GM19239 (cell line): ENCODE data around the gene RASGRP2.

ENCODE experiments used
- DNase-seq: peaks from one replicate; pipeline ENCODE4 v3.0.0; 2011; ENCODE audit warnings: low spot score; ENCODE audit not compliant: insufficient read length
- FAIRE-seq: peaks from 2 replicates; lab custom pipeline; 2011; peaks lifted over from hg19 to GRCh38; lab: Jason Lieb, UNC

RASGRP2 gene

DNA sequence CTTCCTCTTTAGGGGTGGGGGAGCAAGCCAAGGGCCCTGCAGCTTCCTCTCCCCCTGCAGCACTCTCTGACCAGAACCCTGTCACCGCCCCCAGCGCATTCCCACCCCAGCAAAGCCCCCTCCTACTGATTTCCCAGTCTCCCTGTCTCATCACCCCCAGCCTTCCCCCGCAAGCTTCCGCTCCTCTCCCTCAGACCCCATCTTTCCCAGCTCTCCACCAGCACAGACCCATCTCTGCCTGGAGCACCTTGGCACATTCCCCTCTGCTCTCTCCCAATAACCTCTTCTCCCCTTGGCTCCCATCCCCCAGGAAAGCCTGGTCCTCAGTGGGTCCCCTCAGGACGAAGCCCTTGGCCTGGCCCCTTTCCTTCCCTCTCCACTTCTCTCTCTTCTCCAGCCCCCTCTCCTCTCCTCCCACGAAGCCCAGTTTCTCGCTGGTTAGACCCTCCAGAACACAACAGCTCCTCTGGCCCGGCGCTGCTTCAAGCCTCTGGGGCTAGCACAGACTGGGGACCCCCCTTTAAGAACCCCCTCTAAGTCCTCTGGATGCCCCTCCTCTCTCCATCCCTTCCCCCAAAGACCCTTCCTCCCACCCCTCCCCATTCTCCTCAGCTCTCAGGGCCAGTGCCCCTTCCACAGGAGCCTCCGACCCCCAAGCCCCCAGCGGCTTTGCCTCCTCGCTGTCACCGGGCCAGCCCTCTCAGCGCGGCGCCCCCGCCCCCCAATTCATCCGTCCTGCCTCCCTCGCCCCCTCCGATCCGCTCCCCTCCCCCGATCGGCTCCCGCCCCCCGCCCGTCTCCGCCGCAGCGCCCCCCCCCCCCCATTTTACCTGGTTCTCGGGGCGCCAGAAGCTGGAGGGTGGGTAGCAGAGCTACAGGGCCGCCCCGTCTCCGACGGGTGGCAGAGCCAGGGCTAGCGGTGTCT is 21.5 kb downstream of the RASGRP2 start:
- FAIRE-seq, result no peak

DNA sequence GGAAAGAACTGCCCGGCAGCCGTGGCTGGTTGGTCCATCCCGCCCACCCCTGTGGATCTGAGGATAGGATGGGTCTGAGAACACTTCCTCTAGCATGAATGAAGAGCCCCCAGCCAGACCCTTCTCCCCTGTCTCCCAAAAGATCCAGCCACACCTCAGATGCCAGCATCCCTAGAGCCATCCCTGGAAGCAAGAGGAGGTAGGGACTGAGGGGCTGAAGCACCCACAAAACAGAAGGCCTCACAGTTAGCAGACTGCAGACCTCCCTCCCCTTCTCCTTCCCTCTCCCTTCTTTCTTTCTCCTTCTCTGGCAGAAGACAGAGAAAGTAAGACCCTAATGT is 22.6 kb downstream of the RASGRP2 start:
- DNase-seq, result no peak
- no peak for FAIRE-seq

More for the DNA sequence above, 21.5 kb downstream of the RASGRP2 start:
- no peak for DNase-seq

DNA sequence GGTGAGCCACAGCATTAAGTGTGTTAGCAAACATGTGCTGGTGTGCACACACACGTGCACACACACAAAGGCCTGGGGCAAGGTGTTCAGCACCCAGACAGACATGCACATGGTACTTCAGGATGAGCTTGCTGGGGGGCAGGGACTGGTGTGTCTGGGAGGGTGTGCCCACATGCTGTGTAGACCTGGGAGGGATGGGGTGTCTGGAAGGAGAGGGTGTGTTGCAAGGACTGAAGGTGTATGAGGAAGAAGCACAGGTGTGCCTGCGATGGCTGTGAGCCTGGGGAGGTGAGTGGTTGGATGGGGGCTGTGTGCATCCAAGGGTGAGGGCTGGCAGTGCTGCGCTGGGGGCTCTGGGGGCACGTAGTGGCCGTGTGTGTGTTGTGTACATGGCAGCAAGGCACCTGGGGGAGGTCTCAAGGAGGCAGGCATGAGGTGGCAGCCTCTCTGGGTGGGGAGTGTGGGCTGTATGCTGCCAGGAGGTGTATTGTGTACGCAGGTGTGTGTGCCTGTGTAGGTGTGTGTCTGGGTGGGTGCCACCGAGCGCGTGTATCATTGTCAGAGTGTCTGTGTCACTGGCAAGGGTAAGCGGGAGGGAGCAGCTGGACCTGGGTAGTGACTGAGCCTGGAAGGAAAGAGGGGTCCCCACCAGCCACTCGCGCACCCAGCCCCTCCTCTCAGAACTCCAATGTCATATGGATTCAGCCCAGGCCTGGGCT is 23.1 kb downstream of the RASGRP2 start:
- DNase-seq, result no peak

DNA sequence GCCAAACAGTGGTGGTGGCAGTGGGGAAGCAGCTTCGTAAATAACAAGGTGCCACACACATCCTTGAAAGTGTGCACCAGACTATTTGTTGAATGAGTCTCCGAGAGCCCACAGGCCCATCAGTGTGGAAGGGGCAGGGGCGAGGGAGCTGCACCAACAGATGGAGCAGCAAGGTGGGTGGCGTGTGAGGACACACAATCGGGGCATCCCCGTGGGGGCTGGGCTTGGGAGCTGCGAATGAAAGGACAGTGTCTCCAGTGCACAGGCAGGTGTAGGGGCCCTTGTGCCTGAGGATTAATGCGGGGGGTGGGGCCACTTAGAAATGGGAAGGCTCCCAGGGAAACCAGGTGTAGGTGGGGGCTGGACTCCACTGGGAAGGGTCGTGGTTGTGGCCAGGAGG is 23.8 kb downstream of the RASGRP2 start:
- FAIRE-seq, result no peak
- no peak for DNase-seq

More for the DNA sequence above, 23.1 kb downstream of the RASGRP2 start:
- no peak for FAIRE-seq

DNA sequence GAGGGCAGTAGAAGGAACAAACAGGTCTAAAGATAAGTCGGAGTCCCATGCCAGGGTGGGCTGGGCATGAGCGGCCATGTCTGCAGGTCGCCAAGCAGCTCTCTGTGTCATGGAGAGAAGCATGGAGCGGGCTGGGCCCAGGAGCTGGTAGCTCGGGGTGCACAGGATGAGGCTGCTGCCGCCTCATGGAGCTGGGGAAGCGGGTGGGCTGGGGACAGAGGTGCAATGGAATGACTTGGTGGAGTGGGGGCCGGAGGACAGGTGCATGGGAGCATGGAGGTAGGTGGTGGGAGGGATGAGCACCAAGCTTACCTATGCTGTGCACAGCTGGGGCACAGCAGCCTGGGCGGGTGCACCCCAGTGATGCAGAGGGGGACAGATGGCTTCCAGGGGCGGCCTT is 24.5 kb downstream of the RASGRP2 start:
- no peak for DNase-seq
- no peak for FAIRE-seq

DNA sequence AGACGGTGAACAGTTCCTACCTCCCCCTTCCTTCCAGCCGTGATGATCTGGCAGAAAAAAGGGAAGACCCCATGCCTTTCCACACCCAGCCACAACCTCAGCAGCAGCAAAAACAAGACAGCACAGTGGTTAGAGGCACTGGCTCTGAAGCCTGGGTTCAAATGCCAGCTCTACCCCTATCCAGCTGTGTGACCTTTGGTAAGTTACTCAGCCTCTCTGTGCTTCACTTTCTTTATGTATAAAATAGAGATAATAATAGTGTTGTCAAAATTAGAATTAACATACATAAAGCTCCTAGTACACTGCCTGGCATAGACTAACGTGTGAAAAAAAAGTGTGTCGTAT is 25.2 kb downstream of the RASGRP2 start:
- no peak for DNase-seq
- FAIRE-seq, result no peak

DNA sequence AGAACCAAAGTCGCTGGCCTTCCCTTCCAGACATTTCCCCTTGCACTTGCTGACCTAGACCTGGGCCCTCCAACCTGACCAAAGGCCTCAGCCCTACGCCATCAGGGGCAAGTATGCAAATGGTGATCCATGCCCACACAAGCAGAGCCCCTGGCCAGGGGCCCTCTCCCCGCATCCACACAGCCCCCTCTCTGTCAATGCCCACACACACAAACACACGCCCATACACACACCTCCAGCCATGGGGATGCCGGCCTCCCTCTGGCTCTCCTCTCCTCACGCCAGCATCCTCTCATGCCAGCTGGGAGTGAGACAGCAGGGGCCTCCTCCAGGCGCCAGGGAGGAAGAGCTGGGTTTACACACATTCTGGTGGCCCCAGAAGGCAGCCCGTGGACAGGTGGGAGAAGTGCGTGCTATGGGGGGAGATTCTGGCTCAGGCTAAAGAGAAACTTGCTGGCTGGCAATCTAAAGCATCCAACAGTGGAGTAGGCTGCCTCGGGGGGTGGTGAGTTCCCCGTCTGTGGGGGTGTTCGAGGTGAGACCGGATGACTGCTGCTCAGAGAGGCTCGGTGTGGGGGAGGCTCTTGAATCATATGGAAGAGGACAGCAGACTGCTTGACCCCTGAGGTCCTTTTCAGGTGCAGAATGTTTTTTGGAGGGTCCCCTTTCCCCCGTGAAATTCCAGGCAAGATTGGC is 25.7 kb downstream of the RASGRP2 start:
- FAIRE-seq (no peak), DNase-seq (no peak)

DNA sequence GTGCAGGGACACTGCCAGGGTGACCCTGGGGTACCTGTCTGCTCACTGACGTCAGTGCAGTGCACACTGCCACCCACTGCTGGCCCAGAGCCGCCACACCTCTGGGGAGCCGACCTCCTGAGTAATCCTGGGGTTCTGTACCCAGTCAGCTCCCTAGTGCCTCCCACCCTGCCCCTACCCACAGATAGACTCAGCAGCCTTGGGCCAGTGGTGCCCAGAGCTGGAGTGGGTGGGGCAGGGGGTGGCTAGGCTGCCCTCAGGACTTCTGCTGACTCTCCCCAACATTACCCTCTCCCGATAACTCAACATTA is 26.7 kb downstream of the RASGRP2 start:
- FAIRE-seq (no peak), DNase-seq (no peak)

DNA sequence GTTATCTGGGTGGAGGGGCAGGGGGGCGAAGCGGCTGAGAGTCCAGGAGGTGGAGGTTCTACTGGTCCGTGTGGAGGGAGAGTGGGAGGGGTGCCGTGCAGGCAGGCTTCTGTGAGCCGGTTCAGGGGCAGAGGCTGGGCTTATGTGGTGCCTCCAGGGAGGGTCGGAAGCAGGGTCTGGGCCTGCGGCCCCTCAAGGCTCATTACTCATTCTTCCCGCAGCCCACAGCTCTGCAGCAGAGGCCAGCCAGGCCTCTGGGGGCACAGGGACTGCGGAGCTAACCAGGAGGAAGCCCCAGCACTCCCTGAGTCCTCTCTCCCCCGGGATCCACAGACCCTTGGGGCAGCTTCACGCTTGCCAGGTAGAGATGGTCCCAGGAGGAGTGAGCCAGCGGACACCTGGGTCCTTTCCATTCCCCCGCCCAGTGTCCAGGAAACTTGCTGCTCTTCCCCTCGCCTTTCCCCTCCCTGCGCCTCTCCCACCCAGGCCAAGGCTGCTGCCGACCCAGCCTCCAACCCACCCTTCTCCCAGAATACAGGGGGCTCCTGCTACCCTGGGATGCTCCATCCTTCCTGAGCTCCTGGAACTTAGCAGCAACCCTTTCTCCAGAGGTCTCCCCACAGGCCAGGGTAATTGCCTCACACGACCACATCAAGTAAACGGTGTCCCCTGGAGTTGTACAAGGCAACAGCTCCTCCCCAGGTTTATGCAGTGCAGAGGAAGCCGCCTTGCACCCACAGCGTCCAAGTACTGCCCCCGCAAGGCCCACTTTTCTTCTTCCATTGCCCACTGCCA is 27.3 kb downstream of the RASGRP2 start:
- no peak for FAIRE-seq
- no peak for DNase-seq

DNA sequence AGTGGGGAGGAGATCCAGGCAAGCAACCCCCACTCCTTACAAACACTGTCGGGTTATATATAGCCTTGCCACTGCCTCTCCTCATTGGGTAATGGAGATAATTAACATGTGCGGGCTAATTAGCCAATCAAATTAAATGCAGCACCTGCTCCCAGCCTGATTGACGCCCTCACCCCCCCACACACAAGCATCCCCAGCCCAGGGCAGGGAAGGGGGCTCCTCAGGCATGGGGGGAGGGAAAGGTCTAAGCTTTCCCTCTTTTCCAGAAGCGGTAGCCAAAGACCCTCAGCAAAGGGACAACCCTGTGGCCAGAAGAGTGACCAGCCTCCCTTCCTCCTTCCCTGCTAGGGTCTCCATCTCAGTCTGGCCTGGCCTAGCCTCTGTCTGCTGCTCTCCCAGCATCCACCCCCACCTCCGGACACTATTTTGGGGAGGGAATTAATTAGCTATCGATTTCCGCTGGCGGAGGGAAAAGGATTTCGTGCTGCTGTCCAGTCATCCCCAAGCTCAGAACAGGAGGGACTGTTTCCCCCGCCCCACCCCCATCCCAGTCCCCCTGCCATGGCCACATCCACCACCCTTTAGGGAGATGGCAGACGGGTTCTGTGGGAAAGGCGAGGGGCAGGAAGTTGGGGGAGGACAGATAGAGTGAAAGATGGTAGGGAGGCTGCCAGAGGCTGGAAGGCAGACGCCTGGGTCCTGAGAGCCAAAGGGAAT is 28.0 kb downstream of the RASGRP2 start:
- DNase-seq, result no peak
- no peak for FAIRE-seq

DNA sequence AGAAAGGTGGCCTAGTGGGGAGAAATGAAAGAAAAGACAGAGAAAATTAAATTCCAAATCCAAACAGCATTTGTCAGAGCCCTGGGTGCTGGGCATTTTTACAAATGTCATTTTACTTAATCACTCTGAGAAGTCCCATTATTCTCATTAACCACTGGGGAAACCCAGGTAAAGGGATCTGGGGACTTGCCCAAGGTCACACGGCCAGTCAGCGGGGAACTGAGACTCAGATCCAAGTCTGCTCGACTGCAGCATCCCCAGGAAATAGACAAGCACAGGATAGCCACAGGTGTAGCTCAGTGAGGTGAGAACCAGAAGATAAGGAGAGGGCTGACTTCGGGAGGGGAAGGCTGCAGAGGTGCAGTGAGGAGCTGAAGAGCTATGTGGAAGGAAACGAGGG is 28.8 kb downstream of the RASGRP2 start:
- FAIRE-seq, result no peak
- DNase-seq, result no peak

DNA sequence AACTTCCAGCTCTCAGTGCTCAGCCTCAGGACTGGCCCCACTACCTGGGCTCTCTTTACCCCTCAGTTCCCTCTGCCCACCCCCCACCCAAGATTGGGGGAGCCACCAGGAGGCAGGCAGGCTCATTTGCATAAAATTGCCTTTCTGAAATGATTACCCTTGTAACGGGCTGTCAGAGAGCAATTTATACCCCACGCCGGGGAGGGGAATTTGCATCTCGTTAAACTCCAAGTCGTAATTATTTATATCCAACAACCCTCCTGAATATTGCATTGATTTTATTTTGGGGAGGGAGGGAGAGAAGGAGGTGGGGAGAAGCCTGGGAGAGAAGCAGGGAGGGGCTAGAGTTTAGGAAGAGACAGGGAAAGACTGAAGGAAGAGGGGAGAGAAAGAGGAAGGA is 29.3 kb downstream of the RASGRP2 start:
- FAIRE-seq (no peak), DNase-seq (no peak)

DNA sequence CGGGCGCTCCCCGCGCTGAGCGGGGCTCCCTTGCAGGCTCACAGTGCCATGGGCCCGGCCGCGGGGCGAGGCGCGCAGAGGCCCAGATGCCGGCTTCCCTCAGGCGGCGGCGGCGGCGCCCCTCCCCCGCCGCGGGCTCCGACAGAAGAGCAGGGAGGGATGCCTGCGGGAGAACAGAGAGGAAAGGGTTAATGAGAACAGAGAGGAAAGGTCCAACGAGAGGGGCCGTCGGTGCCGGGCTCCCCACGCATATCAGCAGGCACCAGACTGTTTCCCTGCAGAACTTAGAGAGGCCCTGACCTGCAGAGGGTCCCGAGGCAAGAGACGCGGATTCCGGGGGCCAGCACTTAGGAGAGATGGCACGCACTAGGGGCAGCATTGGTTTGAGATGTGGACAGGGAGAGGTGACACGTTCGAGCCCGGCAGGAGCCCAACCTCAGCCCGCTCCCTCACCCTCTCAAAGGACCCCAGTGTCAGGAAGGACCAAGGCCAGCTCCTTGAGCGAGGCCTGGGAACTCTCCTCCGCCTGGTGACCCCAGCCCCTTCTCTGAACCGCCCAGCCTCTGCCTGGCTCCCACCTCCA is 30.1 kb downstream of the RASGRP2 start:
- FAIRE-seq (no peak), DNase-seq (no peak)

DNA sequence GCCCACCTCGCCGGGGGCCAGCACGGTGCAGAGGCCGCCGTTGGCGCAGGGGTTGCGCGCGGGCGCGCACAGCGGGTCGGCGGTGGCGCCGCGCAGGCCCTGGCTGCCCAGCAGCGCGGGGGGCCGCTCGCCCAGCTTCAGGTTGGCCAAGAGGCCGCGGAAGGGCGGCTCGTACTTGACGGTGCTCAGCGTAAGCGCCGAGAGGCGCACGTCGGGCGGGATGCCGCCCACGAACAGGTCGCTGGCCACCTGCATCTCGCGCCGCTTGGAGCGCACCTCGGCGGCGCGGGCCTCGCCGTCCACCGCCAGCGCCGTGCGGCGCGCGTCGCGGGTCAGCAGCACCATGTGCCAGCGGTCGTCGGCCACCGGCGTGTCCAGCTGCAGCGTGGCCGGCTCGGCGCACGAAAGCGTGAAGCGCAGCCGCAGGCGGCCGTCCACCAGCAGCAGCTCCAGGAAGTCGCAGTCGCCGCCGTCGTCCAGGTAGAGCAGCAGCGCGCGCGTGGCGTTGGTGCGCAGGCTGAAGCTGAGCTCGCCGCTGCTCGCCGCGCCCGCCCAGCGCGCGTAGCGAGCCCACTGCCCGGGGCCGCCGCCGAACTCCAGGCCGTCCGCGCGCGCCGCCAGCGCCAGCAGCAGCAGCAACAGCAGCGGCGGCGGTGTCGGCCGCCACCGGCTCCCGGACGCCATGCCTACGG is 30.8 kb downstream of the RASGRP2 start:
- no peak for DNase-seq

DNA sequence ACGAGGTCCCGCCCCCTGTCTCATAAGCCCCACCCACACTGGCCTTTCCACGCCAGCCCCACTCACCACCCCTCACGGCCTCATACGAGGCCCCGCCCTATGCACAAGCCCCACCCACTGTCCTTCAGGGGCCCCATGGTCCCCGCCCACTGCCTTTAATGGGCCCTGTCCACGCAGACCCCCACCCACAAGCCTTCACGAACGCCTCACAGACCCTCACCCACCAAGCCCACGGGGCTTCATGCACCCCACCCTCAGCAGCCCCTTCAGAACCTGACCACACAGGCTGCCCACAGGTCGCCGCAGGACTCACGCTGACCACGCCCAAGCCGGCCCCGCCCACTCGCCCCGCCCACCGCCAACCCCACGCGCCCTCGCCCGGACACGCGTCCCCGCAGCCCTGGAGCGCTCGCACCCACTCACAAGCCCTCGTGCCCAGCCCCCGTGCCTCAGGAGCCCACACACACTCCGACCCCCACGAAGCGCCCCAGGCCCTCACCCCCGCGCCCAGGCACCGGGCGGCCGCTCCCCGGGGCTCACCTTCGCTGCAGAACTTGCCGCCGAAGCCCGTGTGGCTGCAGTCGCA is 31.4 kb downstream of the RASGRP2 start:
- no peak for DNase-seq
- no peak for FAIRE-seq

More for the DNA sequence above, 30.8 kb downstream of the RASGRP2 start:
- FAIRE-seq, result no peak

DNA sequence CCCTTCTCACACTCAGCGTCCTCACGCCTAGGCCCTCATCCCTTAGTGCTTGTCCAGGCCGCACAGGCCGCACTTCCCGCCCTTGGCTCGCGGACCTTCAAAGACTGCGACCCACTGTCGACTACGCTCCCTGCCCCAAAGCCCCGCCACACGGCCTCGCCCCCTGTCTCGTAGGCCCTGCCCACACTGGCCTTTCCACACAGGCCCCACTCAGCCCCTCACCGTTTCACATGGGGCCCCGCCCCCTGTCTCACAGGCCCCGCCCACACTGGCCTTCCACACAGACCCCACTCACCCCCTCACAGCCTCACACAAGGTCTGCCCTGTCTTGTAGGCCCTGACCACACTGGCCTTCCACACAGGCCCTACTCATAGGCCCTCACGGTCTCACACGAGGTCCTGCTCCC is 32.0 kb downstream of the RASGRP2 start:
- DNase-seq, result no peak
- no peak for FAIRE-seq

DNA sequence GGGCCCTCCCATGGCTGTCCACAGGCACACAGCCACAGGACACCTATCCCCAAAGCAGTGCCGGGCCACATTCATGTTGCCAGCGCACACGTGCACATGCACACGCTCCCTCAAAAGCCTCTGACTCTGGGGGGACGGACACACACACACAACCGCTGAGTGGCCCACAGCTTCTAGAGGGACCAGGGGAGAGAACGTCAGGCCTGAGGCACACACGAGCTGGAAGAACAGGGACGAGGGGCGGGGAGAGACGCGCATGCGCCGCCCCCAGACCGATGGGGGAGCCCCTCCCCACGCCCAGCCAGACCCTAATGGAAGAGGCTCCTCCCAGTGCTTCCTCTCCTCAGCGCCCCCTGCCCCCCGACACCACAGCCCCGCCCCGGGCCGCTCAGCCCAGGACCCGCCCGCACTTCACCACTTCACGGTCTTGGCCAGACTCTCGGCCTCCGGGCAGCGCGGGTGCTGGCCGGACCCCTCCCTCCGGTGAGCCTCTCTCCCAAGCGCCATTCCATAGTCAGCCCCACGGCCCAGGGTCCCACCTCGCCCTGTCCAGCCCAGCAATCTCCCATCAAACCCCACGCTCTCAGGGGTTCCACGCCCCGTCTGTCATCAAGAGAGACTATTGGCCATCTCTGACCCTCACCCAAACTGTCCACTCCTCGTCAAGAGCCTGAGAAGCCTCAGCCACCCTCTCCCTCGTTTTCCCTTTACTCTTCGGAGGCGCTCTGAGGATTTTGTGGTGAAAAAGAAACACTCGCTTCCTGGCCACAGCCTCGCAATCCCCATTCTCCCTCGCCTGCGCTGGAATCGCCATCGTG is 32.6 kb downstream of the RASGRP2 start:
- no peak for DNase-seq
- no peak for FAIRE-seq
